A549 (cell line): Measurements from ENCODE around the gene COMMD4.

Experiments used
- BCL3 ChIP-seq: fragments of >200 bp; sonication (Bioruptor Twin); formaldehyde crosslinking; IDR thresholded peaks from 3 replicates; pipeline ENCODE4 v1.6.1; 2016
- CBX2 ChIP-seq: fragments of 200-600 bp; sonication (generic); IDR thresholded peaks from 2 replicates; pipeline ENCODE4 v1.6.1; 2016; ENCODE audit warnings: low read depth, mild to moderate bottlenecking, borderline replicate concordance
- CTCF ChIP-seq: fragments of >200 bp; sonication (Bioruptor Twin); formaldehyde crosslinking; IDR thresholded peaks from 3 replicates; pipeline ENCODE4 v1.5.1; 2016
- EHMT2 ChIP-seq: fragments of 200-600 bp; sonication (generic); IDR thresholded peaks from 2 replicates; pipeline ENCODE4 v1.6.1; 2016; ENCODE audit warnings: antibody characterized with exemption, low read depth, mild to moderate bottlenecking, moderate library complexity
- EP300 ChIP-seq, 2 experiments: fragments of >200 bp; sonication (Bioruptor Twin); formaldehyde crosslinking; IDR thresholded peaks; 2 replicates in 1 of 2; 3 replicates in 1 of 2; pipeline ENCODE4 v1.6.1; 2016 to 2017
- JUN ChIP-seq, 2 experiments: fragments of >200 bp; sonication (Bioruptor Twin); formaldehyde crosslinking; IDR thresholded peaks; 2 replicates in 1 of 2; 3 replicates in 1 of 2; pipeline ENCODE4 v1.6.1; 2016 to 2017
- MAZ ChIP-seq: fragments of 150-350 bp; IDR thresholded peaks from 2 replicates; pipeline ENCODE4 v1.6.1; 2014; ENCODE audit warnings: antibody characterized with exemption, low read depth, low read length, borderline replicate concordance
- MYC ChIP-seq: IDR thresholded peaks from 2 replicates; pipeline ENCODE4 v1.6.1; 2012; ENCODE audit warnings: mild to moderate bottlenecking, inconsistent platforms, low read length, improper control_type of control experiment, borderline replicate concordance
- PHF8 ChIP-seq: fragments of 200-600 bp; sonication (generic); IDR thresholded peaks from 2 replicates; pipeline ENCODE4 v1.6.1; 2016; ENCODE audit warnings: low read depth, mild to moderate bottlenecking, antibody characterized with exemption, moderate library complexity, borderline replicate concordance
- POLR2A ChIP-seq: IDR thresholded peaks from 2 replicates; pipeline ENCODE4 v1.6.1; 2012; ENCODE audit warnings: mild to moderate bottlenecking, low read length
- RFX5 ChIP-seq: fragments of 450-650 bp; IDR thresholded peaks from 2 replicates; pipeline ENCODE4 v1.7.1; 2014; ENCODE audit warnings: antibody characterized with exemption, mild to moderate bottlenecking, moderate library complexity
- SREBF2 ChIP-seq: fragments of 450-650 bp; IDR thresholded peaks from 2 replicates; pipeline ENCODE4 v1.6.1; 2014; ENCODE audit warnings: mild to moderate bottlenecking, moderate library complexity

- no peak for TF ChIP-seq PHF8
- TF ChIP-seq CTCF, result no peak
- TF ChIP-seq EHMT2, result no peak
- TF ChIP-seq POLR2A, result no peak
- TF ChIP-seq JUN (IDR thresholded peaks at IDR 0.05), result no peak
- no peak for TF ChIP-seq EP300 (IDR thresholded peaks at IDR 0.05)
- no peak for TF ChIP-seq CBX2
- no peak for TF ChIP-seq BCL3
- no peak for TF ChIP-seq RFX5
- TF ChIP-seq MYC, result no peak
- no peak for TF ChIP-seq SREBF2
- no peak for TF ChIP-seq MAZ
Observed at GRCh38 chr15:75342221-75342620, 6.4 kb downstream of the COMMD4 start.
